ACC112 (cell line): ENCODE results near the gene TOP1.
A peak's percentile ranks its signal among the peaks of the same experiment; 100 is the strongest.

Experiments used
- H2AFZ ChIP-seq: fragments of 200-600 bp; sonication (generic); one replicate; pipeline ENCODE4 v1.6.0; 2017; ENCODE audit warnings: antibody characterized with exemption, low read length; ENCODE audit not compliant: unreplicated experiment
- H3K27ac ChIP-seq: fragments of 200-600 bp; sonication (generic); 2 replicates; pipeline ENCODE4 v1.5.1; 2014; ENCODE audit warnings: low read depth, mild to moderate bottlenecking, antibody characterized with exemption, low read length, moderate library complexity
- H3K27me3 ChIP-seq: fragments of 200-600 bp; sonication (generic); 2 replicates; pipeline ENCODE4 v1.6.1; 2014; ENCODE audit warnings: mild to moderate bottlenecking, antibody characterized with exemption, low read length, moderate library complexity, mixed read lengths; ENCODE audit not compliant: insufficient read depth
- H3K36me3 ChIP-seq: fragments of 200-600 bp; sonication (generic); 2 replicates; pipeline ENCODE4 v1.6.1; 2016; ENCODE audit warnings: mild to moderate bottlenecking, antibody characterized with exemption, low read length, moderate library complexity, mixed read lengths; ENCODE audit not compliant: insufficient read depth
- H3K4me1 ChIP-seq: fragments of 200-600 bp; sonication (generic); one replicate; pipeline ENCODE4 v1.6.1; 2016; ENCODE audit warnings: low read length, mixed read lengths; ENCODE audit not compliant: insufficient read depth, unreplicated experiment, control insufficient read depth
- H3K4me3 ChIP-seq: fragments of 200-600 bp; sonication (generic); 2 replicates; pipeline ENCODE4 v1.5.1; 2014; ENCODE audit warnings: mild to moderate bottlenecking, low read depth, low read length
- H3K79me2 ChIP-seq: fragments of 200-600 bp; sonication (generic); one replicate; pipeline ENCODE4 v1.6.0; 2016; ENCODE audit warnings: low read length; ENCODE audit not compliant: control insufficient read depth, unreplicated experiment, insufficient read depth

The TOP1 gene

GRCh38 chr20:41023549-41023948 lies 5.1 kb upstream of the TOP1 start:
- H2AFZ ChIP-seq = no peak overlapping the region
- no peaks in the 10 kb centered on the region for H3K79me2 ChIP-seq
- H3K36me3 ChIP-seq = no peaks in the 10 kb centered on the region
- H3K4me3 ChIP-seq = no peak overlapping the region
- no peaks in the 10 kb centered on the region for H3K27me3 ChIP-seq
- H3K27ac ChIP-seq = no peak overlapping the region
- no peaks in the 10 kb centered on the region for H3K4me1 ChIP-seq

GRCh38 chr20:41027366-41027765 lies 1.3 kb upstream of the TOP1 start:
- Histone ChIP-seq H3K4me1 (peaks cover 17% of the 10 kb centered on the region), H3K4me3 (peak overlapping the region; percentile 94), H3K36me3 (peaks cover 9% of the 10 kb centered on the region), H2AFZ (no peak overlapping the region), H3K27me3 (no peaks in the 10 kb centered on the region), H3K27ac (no peak overlapping the region), H3K79me2 (peaks cover 37% of the 10 kb centered on the region)

GRCh38 chr20:41027872-41028358 lies 707 bp upstream of the TOP1 start:
- Histone ChIP-seq H3K4me3 (peak overlapping the region; percentile 94), H3K27ac (peak overlapping the region; percentile 8), H2AFZ (peak overlapping the region; percentile 16), H3K4me1 (peaks cover 22% of the 10 kb centered on the region), H3K36me3 (peaks cover 9% of the 10 kb centered on the region), H3K27me3 (no peaks in the 10 kb centered on the region), H3K79me2 (peaks cover 43% of the 10 kb centered on the region)

- Histone ChIP-seq H3K79me2 (peaks cover 57% of the 10 kb centered on the region), H3K4me3 (peak overlapping the region; percentile 94), H3K36me3 (peaks cover 9% of the 10 kb centered on the region), H3K27ac (peak overlapping the region; percentile 83), H3K4me1 (peaks cover 36% of the 10 kb centered on the region), H3K27me3 (no peaks in the 10 kb centered on the region), H2AFZ (no peak overlapping the region)
Measured at GRCh38 chr20:41029150-41029901, 704 bp downstream of the TOP1 start.

GRCh38 chr20:41030061-41030460 lies 1.4 kb downstream of the TOP1 start:
- Histone ChIP-seq H3K27ac (peak overlapping the region; percentile 83), H3K27me3 (no peaks in the 10 kb centered on the region), H2AFZ (no peak overlapping the region), H3K79me2 (peaks cover 64% of the 10 kb centered on the region), H3K36me3 (peaks cover 12% of the 10 kb centered on the region), H3K4me1 (peaks cover 40% of the 10 kb centered on the region), H3K4me3 (peak overlapping the region; percentile 94)

- Histone ChIP-seq H3K27ac (peak overlapping the region; percentile 83), H3K36me3 (peaks cover 18% of the 10 kb centered on the region), H3K79me2 (peaks cover 71% of the 10 kb centered on the region), H2AFZ (no peak overlapping the region), H3K27me3 (no peaks in the 10 kb centered on the region), H3K4me3 (peak overlapping the region; percentile 94), H3K4me1 (peaks cover 40% of the 10 kb centered on the region)
Measured at GRCh38 chr20:41030531-41031242, 2.1 kb downstream of the TOP1 start.

- Histone ChIP-seq H3K27me3 (no peaks in the 10 kb centered on the region), H2AFZ (no peak overlapping the region), H3K4me1 (peaks cover 40% of the 10 kb centered on the region), H3K36me3 (peaks cover 23% of the 10 kb centered on the region), H3K4me3 (peak overlapping the region; percentile 94), H3K79me2 (peaks cover 76% of the 10 kb centered on the region), H3K27ac (peak overlapping the region; percentile 15; the same call in 1 of the 2 replicates)
Measured at GRCh38 chr20:41031243-41031619, 2.6 kb downstream of the TOP1 start.

GRCh38 chr20:41032271-41032670 lies 3.6 kb downstream of the TOP1 start:
- peaks cover 40% of the 10 kb centered on the region for H3K4me1 ChIP-seq
- peak overlapping the region; percentile 94 for H3K4me3 ChIP-seq
- peaks cover 27% of the 10 kb centered on the region for H3K36me3 ChIP-seq
- H3K27me3 ChIP-seq = no peaks in the 10 kb centered on the region
- no peak overlapping the region for H2AFZ ChIP-seq
- peaks cover 84% of the 10 kb centered on the region for H3K79me2 ChIP-seq
- no peak overlapping the region for H3K27ac ChIP-seq

- H3K4me3 ChIP-seq = no peak overlapping the region
- H3K79me2 ChIP-seq = peaks cover 98% of the 10 kb centered on the region
- H3K36me3 ChIP-seq = peaks cover 27% of the 10 kb centered on the region
- H3K27ac ChIP-seq = no peak overlapping the region
- H2AFZ ChIP-seq = no peak overlapping the region
- H3K27me3 ChIP-seq = no peaks in the 10 kb centered on the region
- peaks cover 40% of the 10 kb centered on the region for H3K4me1 ChIP-seq
Measured at GRCh38 chr20:41034239-41034638, 5.6 kb downstream of the TOP1 start.

- H2AFZ ChIP-seq = no peak overlapping the region
- H3K4me1 ChIP-seq = peaks cover 41% of the 10 kb centered on the region
- no peak overlapping the region for H3K4me3 ChIP-seq
- H3K79me2 ChIP-seq = peaks cover 97% of the 10 kb centered on the region
- H3K27ac ChIP-seq = no peak overlapping the region
- peaks cover 27% of the 10 kb centered on the region for H3K36me3 ChIP-seq
- H3K27me3 ChIP-seq = no peaks in the 10 kb centered on the region
Measured at GRCh38 chr20:41035207-41035606, 6.6 kb downstream of the TOP1 start.
